ES-I3 (cell line): ENCODE measurements around the gene CFAP43.

ENCODE experiments used
- H3K36me3 ChIP-seq: 2 replicates; pipeline ENCODE4 v1.6.1; 2013; ENCODE audit warnings: mild to moderate bottlenecking, low read length, control low read depth, moderate library complexity; ENCODE audit not compliant: insufficient read depth
- H3K4me1 ChIP-seq: 2 replicates; pipeline ENCODE4 v1.6.1; 2013; ENCODE audit warnings: mild to moderate bottlenecking, control low read depth, low read length; ENCODE audit not compliant: insufficient read depth
- H3K9ac ChIP-seq: 2 replicates; pipeline ENCODE4 v1.6.1; 2013; ENCODE audit warnings: low read depth, mild to moderate bottlenecking, low read length, moderate library complexity
- H3K9me3 ChIP-seq: 2 replicates; pipeline ENCODE4 v1.6.1; 2013; ENCODE audit warnings: mild to moderate bottlenecking, low read length, moderate library complexity; ENCODE audit not compliant: control insufficient read depth, insufficient read depth

CFAP43 gene

GRCh38 chr10:104230490-104230889 is 1.7 kb downstream of the CFAP43 start:
- H3K9ac ChIP-seq = no peak overlapping the region
- no peaks in the 10 kb centered on the region for H3K36me3 ChIP-seq
- H3K4me1 ChIP-seq = no peaks in the 10 kb centered on the region
- H3K9me3 ChIP-seq = peaks cover 4% of the 10 kb centered on the region; the same call in 1 of the 2 replicates

- no peaks in the 10 kb centered on the region for H3K36me3 ChIP-seq
- H3K4me1 ChIP-seq = no peaks in the 10 kb centered on the region
- no peak overlapping the region for H3K9ac ChIP-seq
- no peaks in the 10 kb centered on the region for H3K9me3 ChIP-seq
These were observed 8.9 kb downstream of the CFAP43 start for GRCh38 chr10:104223304-104223703.

- H3K36me3 ChIP-seq = no peaks in the 10 kb centered on the region
- H3K9me3 ChIP-seq = no peaks in the 10 kb centered on the region
- H3K4me1 ChIP-seq = no peaks in the 10 kb centered on the region
- H3K9ac ChIP-seq = no peak overlapping the region
These were observed 11.6 kb downstream of the CFAP43 start for GRCh38 chr10:104220522-104220921.

- Histone ChIP-seq H3K9me3 (no peaks in the 10 kb centered on the region; the same call in 1 of the 2 replicates), H3K36me3 (no peaks in the 10 kb centered on the region), H3K4me1 (no peaks in the 10 kb centered on the region), H3K9ac (no peak overlapping the region)
These were observed 13.4 kb downstream of the CFAP43 start for GRCh38 chr10:104218751-104219150.

DNA sequence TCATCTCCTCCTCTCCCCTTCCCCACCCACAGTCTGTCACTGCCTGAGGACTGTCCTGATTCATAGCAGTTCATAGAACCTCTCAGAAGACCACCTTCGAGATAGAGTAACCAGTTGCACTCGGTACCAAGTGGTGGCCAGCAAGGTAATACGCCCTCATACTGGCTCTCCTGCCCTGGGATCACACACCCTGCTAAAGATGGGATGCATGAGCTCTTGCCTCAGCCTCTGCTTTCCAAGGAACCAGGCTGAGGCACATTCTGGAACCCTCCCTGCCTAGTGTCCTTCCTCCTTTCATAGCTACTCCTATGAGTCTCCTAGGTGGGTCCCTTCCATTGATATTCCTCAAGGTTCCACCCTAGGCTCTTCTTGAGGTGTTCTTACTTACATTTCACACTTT is 15.5 kb downstream of the CFAP43 start:
- Histone ChIP-seq H3K4me1 (no peaks in the 10 kb centered on the region), H3K9ac (no peak overlapping the region), H3K9me3 (no peaks in the 10 kb centered on the region; the same call in 1 of the 2 replicates), H3K36me3 (no peaks in the 10 kb centered on the region)

- no peak overlapping the region for H3K9ac ChIP-seq
- no peaks in the 10 kb centered on the region for H3K9me3 ChIP-seq
- H3K36me3 ChIP-seq = no peaks in the 10 kb centered on the region
- no peaks in the 10 kb centered on the region for H3K4me1 ChIP-seq
These were observed 22.5 kb downstream of the CFAP43 start for GRCh38 chr10:104209575-104210198.

DNA sequence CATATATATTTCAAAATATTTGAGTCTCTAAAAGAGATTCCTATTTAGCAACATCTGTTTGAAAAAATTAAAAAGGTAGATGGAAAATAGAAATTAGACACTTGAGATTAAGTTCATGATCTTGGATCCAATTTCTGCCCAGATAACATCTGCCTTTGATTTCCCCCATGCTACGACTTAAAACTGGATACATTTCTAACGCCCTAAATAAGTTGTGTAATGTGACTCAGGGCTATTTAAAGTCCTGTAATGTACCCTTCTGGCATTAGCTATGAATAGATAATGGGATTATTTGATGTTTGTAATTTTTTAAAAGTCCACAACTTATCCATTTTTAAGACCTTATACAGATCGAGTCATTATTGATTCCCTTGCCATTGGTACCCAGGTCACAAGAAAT is 23.4 kb downstream of the CFAP43 start:
- no peaks in the 10 kb centered on the region for H3K36me3 ChIP-seq
- H3K9ac ChIP-seq = no peak overlapping the region
- H3K4me1 ChIP-seq = no peaks in the 10 kb centered on the region
- H3K9me3 ChIP-seq = no peaks in the 10 kb centered on the region

- peaks cover 5% of the 10 kb centered on the region; the same call in 1 of the 2 replicates for H3K4me1 ChIP-seq
- no peaks in the 10 kb centered on the region for H3K36me3 ChIP-seq
- H3K9ac ChIP-seq = no peak overlapping the region
- no peaks in the 10 kb centered on the region for H3K9me3 ChIP-seq
These were observed 29.9 kb downstream of the CFAP43 start for GRCh38 chr10:104202231-104202630.

- Histone ChIP-seq H3K4me1 (peaks cover 7% of the 10 kb centered on the region; the same call in 1 of the 2 replicates), H3K36me3 (no peaks in the 10 kb centered on the region), H3K9me3 (no peaks in the 10 kb centered on the region), H3K9ac (no peak overlapping the region)
These were observed 30.5 kb downstream of the CFAP43 start for GRCh38 chr10:104201636-104202035.

- Histone ChIP-seq H3K9me3 (no peaks in the 10 kb centered on the region), H3K36me3 (no peaks in the 10 kb centered on the region), H3K4me1 (peaks cover 7% of the 10 kb centered on the region; the same call in 1 of the 2 replicates), H3K9ac (no peak overlapping the region)
These were observed 32.6 kb downstream of the CFAP43 start for GRCh38 chr10:104199567-104199966.

DNA sequence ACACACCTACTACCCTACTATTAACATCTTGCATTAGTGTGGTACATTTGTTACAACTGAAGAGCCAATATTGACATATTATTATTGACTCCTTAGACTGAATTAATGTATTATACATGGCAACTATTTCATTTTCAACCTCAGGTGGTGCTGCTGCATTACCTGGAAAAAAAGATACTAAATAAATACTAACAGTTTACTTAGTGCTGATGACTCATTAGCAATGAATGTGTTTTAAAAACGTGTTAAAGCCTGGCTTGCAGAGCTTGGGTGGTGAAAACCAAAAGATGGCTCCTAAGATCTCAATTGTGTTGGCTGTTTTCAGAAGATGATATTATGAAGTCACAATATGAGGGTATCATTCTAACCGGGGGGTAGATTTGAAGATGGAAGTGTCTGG is 34.8 kb downstream of the CFAP43 start:
- Histone ChIP-seq H3K36me3 (no peaks in the 10 kb centered on the region), H3K4me1 (peaks cover 7% of the 10 kb centered on the region; the same call in 1 of the 2 replicates), H3K9ac (no peak overlapping the region), H3K9me3 (no peaks in the 10 kb centered on the region)

DNA sequence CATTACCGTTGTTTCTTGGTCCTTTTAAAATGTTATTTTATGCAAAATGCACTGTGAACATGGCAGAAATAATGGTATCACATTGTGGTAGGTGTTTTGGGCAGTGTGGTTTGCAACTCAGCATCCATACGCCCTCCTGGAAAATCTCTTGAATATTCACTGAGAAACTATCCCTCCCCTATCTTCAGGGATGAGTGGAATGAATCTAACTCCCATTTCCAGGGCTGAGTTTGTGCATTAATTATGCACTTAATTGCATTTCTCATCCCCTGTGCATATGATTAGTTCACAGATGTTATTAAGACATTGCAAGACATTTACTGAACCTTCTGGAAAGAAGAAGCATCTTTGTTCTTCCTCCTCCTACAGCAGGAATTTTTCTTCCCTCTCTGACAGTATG is 36.5 kb downstream of the CFAP43 start:
- no peaks in the 10 kb centered on the region for H3K36me3 ChIP-seq
- H3K4me1 ChIP-seq = peaks cover 7% of the 10 kb centered on the region; the same call in 1 of the 2 replicates
- no peaks in the 10 kb centered on the region for H3K9me3 ChIP-seq
- no peak overlapping the region for H3K9ac ChIP-seq

DNA sequence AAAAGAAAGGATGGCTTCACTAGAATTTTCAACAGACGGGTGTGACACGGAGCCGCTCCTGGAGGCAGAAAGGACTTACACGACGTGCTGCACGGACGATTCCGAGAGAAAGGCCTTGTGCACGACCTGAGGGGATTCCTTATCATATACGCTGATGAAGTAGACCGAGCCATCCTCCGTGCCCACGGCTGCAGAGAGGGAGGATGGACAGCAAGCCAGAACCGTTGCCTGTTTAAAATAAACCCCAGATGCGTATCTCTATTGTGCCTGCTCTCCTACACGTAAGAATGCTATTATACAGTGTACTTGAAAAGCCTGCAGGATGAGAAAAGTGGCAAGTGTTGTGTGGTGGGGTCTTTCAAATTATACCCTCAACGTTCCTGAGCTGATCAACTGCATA is 38.4 kb downstream of the CFAP43 start:
- no peaks in the 10 kb centered on the region for H3K9me3 ChIP-seq
- no peak overlapping the region for H3K9ac ChIP-seq
- peaks cover 7% of the 10 kb centered on the region; the same call in 1 of the 2 replicates for H3K4me1 ChIP-seq
- no peaks in the 10 kb centered on the region for H3K36me3 ChIP-seq

GRCh38 chr10:104190695-104191094 is 41.5 kb downstream of the CFAP43 start:
- Histone ChIP-seq H3K9me3 (no peaks in the 10 kb centered on the region), H3K4me1 (no peaks in the 10 kb centered on the region)

GRCh38 chr10:104183682-104184081 is 48.5 kb downstream of the CFAP43 start:
- Histone ChIP-seq H3K9me3 (no peaks in the 10 kb centered on the region), H3K36me3 (no peaks in the 10 kb centered on the region), H3K9ac (no peak overlapping the region), H3K4me1 (no peaks in the 10 kb centered on the region)

More at GRCh38 chr10:104190695-104191094, 41.5 kb downstream of the CFAP43 start:
- Histone ChIP-seq H3K36me3 (no peaks in the 10 kb centered on the region), H3K9ac (no peak overlapping the region)
